HEK293 (cell line): ENCODE results near the gene NSDHL.

Experiments used
- CTCF ChIA-PET: fragments of 350-600 bp; formaldehyde crosslinking; extraction: SDS; loops from one replicate; lab custom pipeline; 2021; ENCODE audit warnings: antibody characterized with exemption; lab: Yijun Ruan, JAX
- POLR2A ChIA-PET: fragments of 300-600 bp; formaldehyde crosslinking; extraction: SDS; loops from one replicate; lab custom pipeline; 2020; ENCODE audit warnings: antibody characterized with exemption, inconsistent platforms; lab: Yijun Ruan, JAX
- H3K27ac ChIP-seq: fragments of 200-500 bp; sonication (Bioruptor generic); 2 replicates; pipeline ENCODE4 v1.5.1; 2014; ENCODE audit warnings: low read depth, low read length, control low read depth, inconsistent platforms; ENCODE audit errors: extremely low read depth
- H3K36me3 ChIP-seq, 2 experiments: fragments of 200-500 bp in 1 of 2; sonication (Bioruptor generic) in 1 of 2; 1 replicate in 1 of 2; 2 replicates in 1 of 2; pipeline ENCODE4 v1.5.1; 2014 to 2017; ENCODE audit warnings: inconsistent platforms in 2 of 2, low read length in 2 of 2; ENCODE audit not compliant: control insufficient read depth in 2 of 2, insufficient read depth in 1 of 2
- H3K4me1 ChIP-seq: fragments of 200-500 bp; sonication (Bioruptor generic); 2 replicates; pipeline ENCODE4 v1.5.1; 2014; ENCODE audit warnings: mild to moderate bottlenecking, low read length, inconsistent platforms; ENCODE audit not compliant: control insufficient read depth, insufficient read depth
- H3K4me3 ChIP-seq: 2 replicates; pipeline ENCODE4 v1.5.1; 2011; ENCODE audit warnings: low read depth, mild to moderate bottlenecking, control low read depth, low read length, moderate library complexity
- H3K9me3 ChIP-seq: fragments of 200-500 bp; sonication (Bioruptor generic); 2 replicates; pipeline ENCODE4 v1.5.1; 2014; ENCODE audit warnings: low read depth, low read length, inconsistent platforms; ENCODE audit not compliant: control insufficient read depth, insufficient read depth
- EGR2 ChIP-seq: fragments of 450-650 bp; formaldehyde crosslinking; IDR thresholded peaks from 2 replicates; pipeline ENCODE4 v1.5.1; 2016; ENCODE audit warnings: low read depth, missing biosample characterization, missing genetic modification characterization
- KLF16 ChIP-seq: fragments of 450-650 bp; formaldehyde crosslinking; IDR thresholded peaks from 2 replicates; pipeline ENCODE4 v1.5.1; 2017; ENCODE audit warnings: missing biosample characterization, missing genetic modification characterization
- PRDM1 ChIP-seq: fragments of 450-650 bp; formaldehyde crosslinking; IDR thresholded peaks from 2 replicates; pipeline ENCODE4; 2016; ENCODE audit warnings: missing biosample characterization, missing genetic modification characterization
- SP7 ChIP-seq: fragments of 450-650 bp; formaldehyde crosslinking; IDR thresholded peaks from 2 replicates; pipeline ENCODE4 v1.5.1; 2016; ENCODE audit warnings: missing biosample characterization, missing genetic modification characterization
- TCF7L2 ChIP-seq: IDR thresholded peaks from 2 replicates; pipeline ENCODE4 v1.6.1; 2011; ENCODE audit warnings: low read depth, mild to moderate bottlenecking, inconsistent platforms, low read length, moderate library complexity, borderline replicate concordance
- YY1 ChIP-seq: fragments of 450-650 bp; formaldehyde crosslinking; IDR thresholded peaks from 2 replicates; pipeline ENCODE4 v1.5.1; 2018; ENCODE audit warnings: missing biosample characterization, missing genetic modification characterization
- ZEB2 ChIP-seq: fragments of 450-650 bp; formaldehyde crosslinking; IDR thresholded peaks from 2 replicates; pipeline ENCODE4 v1.5.1; 2016; ENCODE audit warnings: missing biosample characterization, missing genetic modification characterization
- ZFHX2 ChIP-seq: fragments of 450-650 bp; formaldehyde crosslinking; conservative IDR thresholded peaks from 2 replicates; pipeline ENCODE4 v1.5.1; 2016; ENCODE audit warnings: missing biosample characterization, missing genetic modification characterization
- ZFP69B ChIP-seq: fragments of 450-650 bp; formaldehyde crosslinking; IDR thresholded peaks from 2 replicates; pipeline ENCODE4 v1.5.1; 2016; ENCODE audit warnings: missing biosample characterization, missing genetic modification characterization
- ZIC2 ChIP-seq: fragments of 450-650 bp; formaldehyde crosslinking; IDR thresholded peaks from 2 replicates; pipeline ENCODE4 v1.5.1; 2016; ENCODE audit warnings: missing biosample characterization, missing genetic modification characterization
- ZNF169 ChIP-seq: fragments of 450-650 bp; formaldehyde crosslinking; IDR thresholded peaks from 2 replicates; pipeline ENCODE4 v1.5.1; 2016; ENCODE audit warnings: missing biosample characterization, missing genetic modification characterization
- ZNF2 ChIP-seq: fragments of 450-650 bp; formaldehyde crosslinking; IDR thresholded peaks from 2 replicates; pipeline ENCODE4 v1.5.1; 2016; ENCODE audit warnings: missing biosample characterization, missing genetic modification characterization
- ZNF423 ChIP-seq: fragments of 450-650 bp; formaldehyde crosslinking; IDR thresholded peaks from 2 replicates; pipeline ENCODE4 v1.5.1; 2016; ENCODE audit warnings: missing biosample characterization, missing genetic modification characterization
- ZNF837 ChIP-seq: fragments of 450-650 bp; formaldehyde crosslinking; IDR thresholded peaks from 2 replicates; pipeline ENCODE4 v1.5.1; 2016; ENCODE audit warnings: missing biosample characterization, missing genetic modification characterization
- ZNF843 ChIP-seq: fragments of 450-650 bp; formaldehyde crosslinking; IDR thresholded peaks from 2 replicates; pipeline ENCODE4 v1.5.1; 2016; ENCODE audit warnings: missing biosample characterization, missing genetic modification characterization
- TF ChIP-seq, protein P1 (sequence below): fragments of 450-650 bp; formaldehyde crosslinking; IDR thresholded peaks from 2 replicates; pipeline ENCODE4 v1.5.1; 2016; ENCODE audit warnings: missing biosample characterization, missing genetic modification characterization
- TF ChIP-seq, protein P2 (sequence below): fragments of 450-650 bp; formaldehyde crosslinking; IDR thresholded peaks from 2 replicates; pipeline ENCODE4 v1.5.1; 2016; ENCODE audit warnings: missing biosample characterization, missing genetic modification characterization
- TF ChIP-seq, protein P3 (sequence below): fragments of 450-650 bp; formaldehyde crosslinking; IDR thresholded peaks from 2 replicates; pipeline ENCODE4 v1.5.1; 2016; ENCODE audit warnings: missing biosample characterization, missing genetic modification characterization
- TF ChIP-seq, protein P4 (sequence below): fragments of 450-650 bp; formaldehyde crosslinking; IDR thresholded peaks from 2 replicates; pipeline ENCODE4 v1.5.1; 2016; ENCODE audit warnings: missing biosample characterization, missing genetic modification characterization

NSDHL gene

DNA sequence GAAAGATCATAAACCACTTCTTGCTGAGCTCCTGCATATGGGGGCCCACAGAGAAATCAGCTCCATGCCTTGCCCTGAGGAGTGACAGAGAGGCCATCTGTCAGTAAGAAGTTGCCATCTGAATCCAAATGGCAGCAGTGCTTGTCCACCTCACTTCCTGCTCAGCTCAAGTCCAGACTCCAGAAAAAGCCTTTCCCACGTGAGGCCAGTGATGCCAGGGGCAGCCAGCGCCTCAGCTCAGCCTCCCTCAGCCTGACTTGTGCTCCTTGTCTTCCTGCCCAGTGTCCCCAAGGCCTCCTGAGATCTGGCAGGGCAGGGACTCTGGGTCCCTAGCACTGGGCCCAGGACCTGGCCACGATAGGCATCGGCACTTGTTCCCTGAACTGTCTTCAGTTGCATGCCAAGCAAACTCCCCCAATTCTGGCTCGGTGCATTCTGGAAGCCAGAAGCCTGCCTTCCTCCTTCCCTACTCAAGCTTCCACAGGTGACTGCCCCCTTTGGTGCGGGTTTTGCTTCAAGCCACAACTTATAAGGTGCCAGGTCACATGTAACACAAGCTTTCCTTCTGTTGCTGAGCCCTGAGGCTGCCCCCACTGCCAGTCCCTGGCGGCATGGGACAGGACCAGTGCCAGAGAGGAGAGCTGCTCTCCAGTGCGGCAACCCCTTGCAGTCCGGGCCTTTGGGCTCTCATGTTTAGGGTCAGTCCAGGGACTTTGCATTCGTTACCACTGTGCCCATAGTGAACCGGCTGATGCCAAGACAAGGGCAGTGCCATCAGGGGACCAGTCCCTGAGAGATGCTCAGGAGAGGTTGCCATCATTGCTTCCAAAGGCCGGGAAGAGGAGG is 69.2 kb downstream of the NSDHL start:
- H3K4me3 ChIP-seq: no peak overlapping the region
- no peaks in the 10 kb centered on the region for H3K4me1 ChIP-seq
- no peaks in the 10 kb centered on the region for H3K9me3 ChIP-seq
- no peak overlapping the region for H3K27ac ChIP-seq
- POLR2A ChIA-PET: interaction anchor here (1.6 kb wide), 1 partner anchor 42 kb away, joined by 3 read pairs; no protein-coding TSS in a partner anchor
- TF ChIP-seq, protein P1, sequence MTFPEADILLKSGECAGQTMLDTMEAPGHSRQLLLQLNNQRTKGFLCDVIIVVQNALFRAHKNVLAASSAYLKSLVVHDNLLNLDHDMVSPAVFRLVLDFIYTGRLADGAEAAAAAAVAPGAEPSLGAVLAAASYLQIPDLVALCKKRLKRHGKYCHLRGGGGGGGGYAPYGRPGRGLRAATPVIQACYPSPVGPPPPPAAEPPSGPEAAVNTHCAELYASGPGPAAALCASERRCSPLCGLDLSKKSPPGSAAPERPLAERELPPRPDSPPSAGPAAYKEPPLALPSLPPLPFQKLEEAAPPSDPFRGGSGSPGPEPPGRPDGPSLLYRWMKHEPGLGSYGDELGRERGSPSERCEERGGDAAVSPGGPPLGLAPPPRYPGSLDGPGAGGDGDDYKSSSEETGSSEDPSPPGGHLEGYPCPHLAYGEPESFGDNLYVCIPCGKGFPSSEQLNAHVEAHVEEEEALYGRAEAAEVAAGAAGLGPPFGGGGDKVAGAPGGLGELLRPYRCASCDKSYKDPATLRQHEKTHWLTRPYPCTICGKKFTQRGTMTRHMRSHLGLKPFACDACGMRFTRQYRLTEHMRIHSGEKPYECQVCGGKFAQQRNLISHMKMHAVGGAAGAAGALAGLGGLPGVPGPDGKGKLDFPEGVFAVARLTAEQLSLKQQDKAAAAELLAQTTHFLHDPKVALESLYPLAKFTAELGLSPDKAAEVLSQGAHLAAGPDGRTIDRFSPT: no peak
- TF ChIP-seq ZEB2: 0 out of 2 replicates have a peak, but pooled peaks have one; percentile 26
- TF ChIP-seq, all 188 proteins: peak for 1
- CTCF ChIA-PET: interaction anchor here (1.2 to 1.5 kb wide), 3 partner anchors 12 to 16 kb away, joined by 3 to 6 read pairs (median 5); no protein-coding TSS in a partner anchor
- no peaks in the 10 kb centered on the region for H3K36me3 ChIP-seq

DNA sequence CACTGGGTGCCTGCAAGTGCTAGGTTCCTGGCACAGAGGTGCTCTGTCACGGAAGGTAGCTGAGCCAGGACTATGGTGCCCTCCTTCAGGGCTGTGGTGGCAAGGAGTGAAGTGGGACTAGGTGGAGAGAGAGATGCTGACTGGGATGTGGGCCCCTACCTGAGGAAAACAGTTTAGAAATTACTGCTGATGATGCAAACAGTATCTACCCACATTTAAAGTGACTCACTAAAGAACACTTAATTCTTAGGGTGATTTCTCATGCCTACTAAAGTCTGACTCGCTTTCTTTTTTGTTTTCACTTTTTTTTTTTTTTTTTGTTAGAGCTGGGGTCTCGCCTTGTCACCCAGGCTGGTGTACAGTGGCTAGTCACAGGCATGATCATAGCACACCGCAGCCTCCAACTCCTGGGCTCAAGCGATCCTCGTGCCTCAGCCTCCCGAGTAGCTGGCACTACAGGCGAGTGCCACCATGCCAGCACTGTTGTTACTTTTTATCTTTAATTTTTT is 70.1 kb downstream of the NSDHL start:
- ChIA-PET POLR2A (interaction anchor here (0.6 to 1.6 kb wide), 2 partner anchors 41 to 52 kb away, joined by 3 read pairs; no protein-coding TSS in a partner anchor), CTCF (interaction anchor here (0.6 to 1.6 kb wide), 4 partner anchors 11 to 89 kb away, joined by 3 to 6 read pairs (median 4); no protein-coding TSS in a partner anchor)
- no peaks in the 10 kb centered on the region for H3K36me3 ChIP-seq
- no peaks in the 10 kb centered on the region for H3K9me3 ChIP-seq
- H3K27ac ChIP-seq: no peak overlapping the region
- no peak overlapping the region for H3K4me3 ChIP-seq
- TF ChIP-seq, protein P2, sequence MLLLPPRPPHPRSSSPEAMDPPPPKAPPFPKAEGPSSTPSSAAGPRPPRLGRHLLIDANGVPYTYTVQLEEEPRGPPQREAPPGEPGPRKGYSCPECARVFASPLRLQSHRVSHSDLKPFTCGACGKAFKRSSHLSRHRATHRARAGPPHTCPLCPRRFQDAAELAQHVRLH: no peak
- peak; percentile 55 for TF ChIP-seq PRDM1 (tag by site-specific recombination)
- H3K4me1 ChIP-seq: no peaks in the 10 kb centered on the region

DNA sequence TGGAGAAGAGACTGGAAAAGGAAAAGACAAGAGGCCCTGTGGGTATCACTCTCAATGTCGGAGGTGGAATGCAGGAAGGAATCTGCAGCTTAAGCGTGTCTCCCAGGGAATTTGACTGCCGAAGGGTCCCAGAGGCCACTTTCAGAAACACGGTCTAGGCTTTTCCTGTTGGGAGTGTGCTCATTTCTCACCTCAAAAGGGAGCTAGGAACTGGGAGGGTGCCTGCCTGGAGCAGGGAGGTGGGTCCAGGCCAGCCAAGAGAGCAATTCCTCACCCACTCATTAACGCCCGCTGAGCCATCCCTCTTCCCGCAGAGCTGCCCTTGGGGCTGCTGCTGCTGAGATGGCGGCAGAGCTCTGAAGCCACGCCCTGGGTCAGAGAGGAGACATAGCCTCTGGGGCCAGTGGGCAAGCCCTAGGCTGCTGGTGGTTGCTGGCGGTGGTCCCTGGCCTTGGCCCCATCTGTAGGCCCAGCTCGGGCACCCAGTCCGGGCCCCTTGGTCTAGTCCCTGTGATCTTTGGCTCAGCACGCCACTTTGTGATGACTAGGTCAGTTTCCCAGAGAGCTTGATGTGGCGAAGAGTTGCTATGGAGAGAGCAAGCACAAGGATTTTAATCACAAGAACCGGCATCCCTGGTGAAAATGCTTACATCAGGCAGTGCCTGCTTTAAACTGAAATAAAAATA is 71.1 kb downstream of the NSDHL start:
- POLR2A ChIA-PET: no interaction called here
- Histone ChIP-seq H3K4me1 (no peaks in the 10 kb centered on the region), H3K36me3 (no peaks in the 10 kb centered on the region), H3K4me3 (no peak overlapping the region), H3K9me3 (no peaks in the 10 kb centered on the region), H3K27ac (no peak overlapping the region)
- CTCF ChIA-PET: interaction anchor here (0.6 to 1.6 kb wide), 5 partner anchors 10 to 1024 kb away, joined by 3 to 6 read pairs (median 3); no protein-coding TSS in a partner anchor
- TF ChIP-seq, protein P2: no peak
- TF ChIP-seq ZIC2 (tag by site-specific recombination) (0 out of 2 replicates have a peak, but pooled peaks have one; percentile 39), ZFHX2 (tag by site-specific recombination) (peak; percentile 47), EGR2 (tag by site-specific recombination) (peak; percentile 46; the same call in 1 of the 2 replicates)
- TF ChIP-seq, protein P3, sequence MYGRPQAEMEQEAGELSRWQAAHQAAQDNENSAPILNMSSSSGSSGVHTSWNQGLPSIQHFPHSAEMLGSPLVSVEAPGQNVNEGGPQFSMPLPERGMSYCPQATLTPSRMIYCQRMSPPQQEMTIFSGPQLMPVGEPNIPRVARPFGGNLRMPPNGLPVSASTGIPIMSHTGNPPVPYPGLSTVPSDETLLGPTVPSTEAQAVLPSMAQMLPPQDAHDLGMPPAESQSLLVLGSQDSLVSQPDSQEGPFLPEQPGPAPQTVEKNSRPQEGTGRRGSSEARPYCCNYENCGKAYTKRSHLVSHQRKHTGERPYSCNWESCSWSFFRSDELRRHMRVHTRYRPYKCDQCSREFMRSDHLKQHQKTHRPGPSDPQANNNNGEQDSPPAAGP (tag by site-specific recombination): 0 out of 2 replicates have a peak, but pooled peaks have one; percentile 27

DNA sequence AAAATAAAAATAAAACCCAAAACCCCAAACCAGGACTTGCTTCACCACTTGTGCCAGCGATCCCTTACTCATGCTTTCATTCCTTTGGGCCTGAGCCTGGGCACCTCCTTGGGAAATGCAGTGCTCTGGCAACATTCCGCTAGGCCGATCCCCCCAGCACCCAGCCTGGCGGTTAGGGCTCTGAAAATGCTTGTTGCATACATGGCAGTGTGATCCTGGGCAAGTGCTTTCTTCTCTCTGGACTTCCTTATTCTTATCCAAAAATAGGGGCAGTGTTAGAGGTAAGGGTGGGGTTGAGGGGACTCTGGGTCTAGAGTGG is 71.6 kb downstream of the NSDHL start:
- Histone ChIP-seq H3K36me3 (no peaks in the 10 kb centered on the region), H3K27ac (no peak overlapping the region), H3K9me3 (no peaks in the 10 kb centered on the region), H3K4me1 (no peaks in the 10 kb centered on the region), H3K4me3 (no peak overlapping the region)
- POLR2A ChIA-PET: no interaction called here
- CTCF ChIA-PET: interaction anchor here (1.3 to 1.6 kb wide), 2 partner anchors 10 to 13 kb away, joined by 5 to 6 read pairs; no protein-coding TSS in a partner anchor
- TF ChIP-seq YY1 (tag by site-specific recombination) (no peak), ZNF837 (tag by site-specific recombination) (no peak), ZNF843 (tag by site-specific recombination) (no peak), ZNF2 (tag by site-specific recombination) (no peak), ZNF423 (tag by site-specific recombination) (no peak), ZFP69B (no peak), ZNF169 (no peak), SP7 (no peak), TCF7L2 (no peak), KLF16 (tag by site-specific recombination) (no peak)
- TF ChIP-seq, protein P4, sequence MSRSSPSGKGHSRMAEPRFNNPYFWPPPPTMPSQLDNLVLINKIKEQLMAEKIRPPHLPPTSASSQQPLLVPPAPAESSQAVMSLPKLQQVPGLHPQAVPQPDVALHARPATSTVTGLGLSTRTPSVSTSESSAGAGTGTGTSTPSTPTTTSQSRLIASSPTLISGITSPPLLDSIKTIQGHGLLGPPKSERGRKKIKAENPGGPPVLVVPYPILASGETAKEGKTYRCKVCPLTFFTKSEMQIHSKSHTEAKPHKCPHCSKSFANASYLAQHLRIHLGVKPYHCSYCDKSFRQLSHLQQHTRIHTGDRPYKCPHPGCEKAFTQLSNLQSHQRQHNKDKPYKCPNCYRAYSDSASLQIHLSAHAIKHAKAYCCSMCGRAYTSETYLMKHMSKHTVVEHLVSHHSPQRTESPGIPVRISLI: no peak
